Panc1 (cell line): ENCODE measurements around the gene PAH. TPM values are rescaled to one million over a fixed set of nuclear protein-coding genes. Genes with fewer than 3 reads are reported as not detected.

ENCODE experiments used
- ATAC-seq: fragments of 200-7000 bp; cut with Tn5 transposase; 2 replicates; pipeline ENCODE4 v1.9.1; 2020; ENCODE audit warnings: mild to moderate bottlenecking, moderate library complexity
- BruUV-seq: library from RNA; stranded (reverse); fragments of 400-500 nt; replicated peaks from 2 replicates; lab custom pipeline; 2021; lab: Mats Ljungman, UMichigan
- CTCF ChIA-PET: fragments of 300-600 bp; sonication (Branson Sonifier 250); formaldehyde crosslinking; loops from one replicate; lab custom pipeline; 2022; ENCODE audit warnings: antibody characterized with exemption; lab: Charles Lee
- POLR2A ChIA-PET: fragments of 300-600 bp; sonication (Branson Sonifier 250); formaldehyde crosslinking; loops from one replicate; lab custom pipeline; 2022; ENCODE audit warnings: antibody characterized with exemption; lab: Charles Lee
- DNase-seq: peaks from one replicate; pipeline ENCODE4 v3.0.0-alpha.2; 2010; ENCODE audit warnings: low read depth, low spot score
- H3K27ac ChIP-seq: 2 replicates; pipeline ENCODE4 v1.5.1; 2011; ENCODE audit warnings: mild to moderate bottlenecking, low read length, inconsistent platforms
- H3K27me3 ChIP-seq: fragments of 200-500 bp; sonication (Bioruptor generic); 2 replicates; pipeline ENCODE4 v1.6.0; 2014; ENCODE audit warnings: low read length, inconsistent platforms; ENCODE audit not compliant: control insufficient read depth, insufficient read depth
- H3K36me3 ChIP-seq: fragments of 200-500 bp; sonication (Bioruptor generic); 2 replicates; pipeline ENCODE4 v1.5.1; 2014; ENCODE audit warnings: inconsistent platforms, mild to moderate bottlenecking, low read length, moderate library complexity; ENCODE audit not compliant: control insufficient read depth, insufficient read depth
- H3K4me1 ChIP-seq: 2 replicates; pipeline ENCODE4 v1.5.1; 2011; ENCODE audit warnings: inconsistent platforms, mild to moderate bottlenecking, low read length, moderate library complexity; ENCODE audit not compliant: control insufficient read depth, insufficient read depth
- H3K4me3 ChIP-seq, 2 experiments: 2 replicates each; pipeline ENCODE4 v1.5.1; 2011 to 2012; ENCODE audit warnings: low read depth in 2 of 2, low read length in 2 of 2, mild to moderate bottlenecking in 2 of 2, inconsistent platforms in 1 of 2, moderate library complexity in 1 of 2
- H3K9me3 ChIP-seq: fragments of 200-500 bp; sonication (Bioruptor generic); 2 replicates; pipeline ENCODE4 v1.5.1; 2014; ENCODE audit warnings: low read depth, mild to moderate bottlenecking, inconsistent platforms, low read length, moderate library complexity; ENCODE audit not compliant: control insufficient read depth, insufficient read depth
- POLR2AphosphoS5 ChIP-seq: IDR thresholded peaks from 2 replicates; pipeline ENCODE4 v1.6.1; 2012; ENCODE audit warnings: mild to moderate bottlenecking, low read depth, low read length, moderate library complexity
- SIN3A ChIP-seq: IDR thresholded peaks from 2 replicates; pipeline ENCODE4 v1.6.1; 2012; ENCODE audit warnings: low read depth, mild to moderate bottlenecking, low read length, moderate library complexity, borderline replicate concordance; ENCODE audit not compliant: insufficient read depth
- TCF7L2 ChIP-seq: IDR thresholded peaks from 2 replicates; pipeline ENCODE4 v1.6.1; 2011; ENCODE audit warnings: mild to moderate bottlenecking, low read depth, low read length, inconsistent platforms
- in situ Hi-C: cut with HindIII; loops from 2 replicates; pipeline ENCODE4 v1.10.0; 2016; ENCODE audit warnings: low sequenced_read_pairs, low pct_unique_long_range_greater_than_20kb
- intact Hi-C: fragments of 100-400 bp; cut with micrococcal nuclease; formaldehyde crosslinking; loops from one replicate; pipeline ENCODE4 v1.10.0; 2022; ENCODE audit not compliant: unreplicated experiment
- total RNA-seq: library from RNA; stranded (reverse); gene quantifications from one replicate; pipeline ENCODE4 v1.2.1, GENCODE V29; 2021; ENCODE audit not compliant: unreplicated experiment
- TF ChIP-seq, protein P1 (sequence below): fragments of 450-650 bp; IDR thresholded peaks from 2 replicates; pipeline ENCODE4 v1.5.1; 2017; ENCODE audit warnings: mild to moderate bottlenecking
- TF ChIP-seq, protein P2 (sequence below), 2 experiments: IDR thresholded peaks; 2 replicates each; pipeline ENCODE4 v1.6.1; 2011 to 2012; ENCODE audit warnings: low read depth in 2 of 2, control low read depth in 1 of 2, low read length in 1 of 2, mild to moderate bottlenecking in 1 of 2, moderate library complexity in 1 of 2; ENCODE audit not compliant: insufficient read depth in 1 of 2

Gene PAH
- total RNA-seq, 1 experiment from 2014 or later: 0.51 TPM

DNA sequence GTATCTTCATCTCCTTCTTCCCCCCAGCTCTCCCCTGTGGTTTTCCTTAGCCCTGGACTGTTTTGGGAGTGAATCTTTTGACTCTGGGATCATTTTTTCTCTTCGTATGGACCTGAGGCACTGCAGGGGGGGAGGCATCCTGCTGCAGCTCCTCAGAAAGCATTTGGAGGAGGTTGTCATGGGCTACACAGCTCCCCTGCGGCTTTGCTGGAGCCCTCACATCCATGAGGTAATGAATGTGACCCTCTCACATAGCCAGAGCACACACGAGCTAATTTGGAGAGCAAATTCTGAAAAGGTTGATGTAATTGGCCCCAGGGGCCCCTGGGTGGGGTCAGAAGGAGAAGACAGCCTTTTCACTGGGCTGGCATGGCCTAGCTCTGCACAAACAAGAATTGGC lies 110.9 kb downstream of the PAH start:
- Histone ChIP-seq H3K36me3 (no peaks in the 10 kb centered on the region), H3K9me3 (no peaks in the 10 kb centered on the region), H3K4me1 (no peaks in the 10 kb centered on the region), H3K27me3 (no peaks in the 10 kb centered on the region), H3K27ac (no peak overlapping the region), H3K4me3 (no peak overlapping the region)
- DNase-seq: no peak
- in situ Hi-C loops (no loop called here), intact Hi-C loops (no loop called here)
- no peak for ATAC-seq
- no TSS peak for BruUV-seq
- TF ChIP-seq, protein P1, sequence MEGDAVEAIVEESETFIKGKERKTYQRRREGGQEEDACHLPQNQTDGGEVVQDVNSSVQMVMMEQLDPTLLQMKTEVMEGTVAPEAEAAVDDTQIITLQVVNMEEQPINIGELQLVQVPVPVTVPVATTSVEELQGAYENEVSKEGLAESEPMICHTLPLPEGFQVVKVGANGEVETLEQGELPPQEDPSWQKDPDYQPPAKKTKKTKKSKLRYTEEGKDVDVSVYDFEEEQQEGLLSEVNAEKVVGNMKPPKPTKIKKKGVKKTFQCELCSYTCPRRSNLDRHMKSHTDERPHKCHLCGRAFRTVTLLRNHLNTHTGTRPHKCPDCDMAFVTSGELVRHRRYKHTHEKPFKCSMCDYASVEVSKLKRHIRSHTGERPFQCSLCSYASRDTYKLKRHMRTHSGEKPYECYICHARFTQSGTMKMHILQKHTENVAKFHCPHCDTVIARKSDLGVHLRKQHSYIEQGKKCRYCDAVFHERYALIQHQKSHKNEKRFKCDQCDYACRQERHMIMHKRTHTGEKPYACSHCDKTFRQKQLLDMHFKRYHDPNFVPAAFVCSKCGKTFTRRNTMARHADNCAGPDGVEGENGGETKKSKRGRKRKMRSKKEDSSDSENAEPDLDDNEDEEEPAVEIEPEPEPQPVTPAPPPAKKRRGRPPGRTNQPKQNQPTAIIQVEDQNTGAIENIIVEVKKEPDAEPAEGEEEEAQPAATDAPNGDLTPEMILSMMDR: no peak
- no peak for TF ChIP-seq TCF7L2
- TF ChIP-seq POLR2AphosphoS5: no peak
- TF ChIP-seq SIN3A: no peak
- TF ChIP-seq, protein P2, sequence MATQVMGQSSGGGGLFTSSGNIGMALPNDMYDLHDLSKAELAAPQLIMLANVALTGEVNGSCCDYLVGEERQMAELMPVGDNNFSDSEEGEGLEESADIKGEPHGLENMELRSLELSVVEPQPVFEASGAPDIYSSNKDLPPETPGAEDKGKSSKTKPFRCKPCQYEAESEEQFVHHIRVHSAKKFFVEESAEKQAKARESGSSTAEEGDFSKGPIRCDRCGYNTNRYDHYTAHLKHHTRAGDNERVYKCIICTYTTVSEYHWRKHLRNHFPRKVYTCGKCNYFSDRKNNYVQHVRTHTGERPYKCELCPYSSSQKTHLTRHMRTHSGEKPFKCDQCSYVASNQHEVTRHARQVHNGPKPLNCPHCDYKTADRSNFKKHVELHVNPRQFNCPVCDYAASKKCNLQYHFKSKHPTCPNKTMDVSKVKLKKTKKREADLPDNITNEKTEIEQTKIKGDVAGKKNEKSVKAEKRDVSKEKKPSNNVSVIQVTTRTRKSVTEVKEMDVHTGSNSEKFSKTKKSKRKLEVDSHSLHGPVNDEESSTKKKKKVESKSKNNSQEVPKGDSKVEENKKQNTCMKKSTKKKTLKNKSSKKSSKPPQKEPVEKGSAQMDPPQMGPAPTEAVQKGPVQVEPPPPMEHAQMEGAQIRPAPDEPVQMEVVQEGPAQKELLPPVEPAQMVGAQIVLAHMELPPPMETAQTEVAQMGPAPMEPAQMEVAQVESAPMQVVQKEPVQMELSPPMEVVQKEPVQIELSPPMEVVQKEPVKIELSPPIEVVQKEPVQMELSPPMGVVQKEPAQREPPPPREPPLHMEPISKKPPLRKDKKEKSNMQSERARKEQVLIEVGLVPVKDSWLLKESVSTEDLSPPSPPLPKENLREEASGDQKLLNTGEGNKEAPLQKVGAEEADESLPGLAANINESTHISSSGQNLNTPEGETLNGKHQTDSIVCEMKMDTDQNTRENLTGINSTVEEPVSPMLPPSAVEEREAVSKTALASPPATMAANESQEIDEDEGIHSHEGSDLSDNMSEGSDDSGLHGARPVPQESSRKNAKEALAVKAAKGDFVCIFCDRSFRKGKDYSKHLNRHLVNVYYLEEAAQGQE (IDR thresholded peaks at IDR 0.05; ENCODE audit: insufficient read depth in 1 of 2, low read depth in 2 of 2, low read length in 1 of 2): no peak
- ChIA-PET CTCF (no interaction called here), POLR2A (no interaction called here)

- CTCF ChIA-PET: no interaction called here
- Histone ChIP-seq H3K4me1 (no peaks in the 10 kb centered on the region), H3K4me3 (no peak overlapping the region), H3K36me3 (no peaks in the 10 kb centered on the region), H3K27me3 (no peaks in the 10 kb centered on the region), H3K27ac (no peak overlapping the region), H3K9me3 (no peaks in the 10 kb centered on the region)
- TF ChIP-seq, protein P2 (IDR thresholded peaks at IDR 0.05; ENCODE audit: insufficient read depth in 1 of 2, low read depth in 2 of 2, low read length in 1 of 2): no peak
- TF ChIP-seq SIN3A: no peak
- DNase-seq (no peak), ATAC-seq (no peak)
- POLR2A ChIA-PET: no interaction called here
- no TSS peak for BruUV-seq
- in situ Hi-C loops: no loop called here
- intact Hi-C loops: no loop called here
These were observed 116.5 kb downstream of the PAH start for GRCh38 chr12:102800565-102800964.
